GM12878 (cell line): ENCODE measurements around the gene SEMA4F. TPM values are rescaled to one million over a fixed set of nuclear protein-coding genes. Genes with fewer than 3 reads are reported as not detected.

Source experiments
- ATAC-seq: fragments of 200-7000 bp; cut with Tn5 transposase; 3 replicates; pipeline ENCODE4 v1.9.1; 2020; ENCODE audit warnings: mild to moderate bottlenecking, moderate library complexity
- BruUV-seq: library from RNA; stranded (reverse); fragments of 400-500 nt; replicated peaks from 2 replicates; lab custom pipeline; 2021; lab: Mats Ljungman, UMichigan
- CTCF ChIA-PET: fragments of 300-600 bp; sonication (Branson Sonifier 250); formaldehyde crosslinking; extraction: SDS; loops from one replicate; lab custom pipeline; 2021; ENCODE audit warnings: inconsistent platforms; lab: Yijun Ruan, JAX
- POLR2A ChIA-PET: fragments of 350-600 bp; formaldehyde crosslinking; extraction: SDS; loops from one replicate; lab custom pipeline; 2021; ENCODE audit warnings: inconsistent platforms; lab: Charles Lee
- RAD21 ChIA-PET: fragments of 300-600 bp; sonication (Branson Sonifier 250); formaldehyde crosslinking; loops from one replicate; lab custom pipeline; 2023; ENCODE audit warnings: antibody characterized with exemption; ENCODE audit not compliant: unreplicated experiment; lab: Charles Lee
- SMC1A ChIA-PET: fragments of 300-600 bp; sonication (Branson Sonifier 250); formaldehyde crosslinking; loops from one replicate; lab custom pipeline; 2023; ENCODE audit not compliant: unreplicated experiment, uncharacterized antibody; lab: Charles Lee
- DNase-seq: peaks from one replicate; pipeline ENCODE4 v3.0.0-alpha.2; 2011; ENCODE audit warnings: low read depth, low spot score
- FAIRE-seq: peaks from 3 replicates; lab custom pipeline; 2011; peaks lifted over from hg19 to GRCh38; lab: Jason Lieb, UNC
- H2AFZ ChIP-seq: 2 replicates; pipeline ENCODE4 v1.6.0; 2011; ENCODE audit warnings: low read depth, low read length, control low read depth; ENCODE audit not compliant: control insufficient read depth
- H3K27ac ChIP-seq: 2 replicates; pipeline ENCODE4 v1.5.1; 2011; ENCODE audit warnings: control low read depth; ENCODE audit not compliant: control insufficient read depth, insufficient read depth
- H3K27me3 ChIP-seq, 2 experiments: replicated peaks in 1 of 2; 2 replicates each; pipeline versions ENCODE4 v1.6.0 to v1.6.1; 2011; ENCODE audit warnings: low read length in 1 of 2; ENCODE audit not compliant: control insufficient read depth in 2 of 2, insufficient read depth in 2 of 2
- H3K36me3 ChIP-seq, 2 experiments: 2 replicates each; pipeline ENCODE4 v1.5.1; 2011; ENCODE audit warnings: low read length in 1 of 2; ENCODE audit not compliant: control insufficient read depth in 2 of 2, insufficient read depth in 2 of 2
- H3K4me1 ChIP-seq: 2 replicates; pipeline ENCODE4 v1.6.1; 2011; ENCODE audit warnings: mild to moderate bottlenecking, low read length, moderate library complexity, mixed read lengths; ENCODE audit not compliant: control insufficient read depth, insufficient read depth
- H3K4me2 ChIP-seq: 2 replicates; pipeline ENCODE4 v1.6.0; 2011; ENCODE audit warnings: control low read depth; ENCODE audit not compliant: control insufficient read depth, insufficient read depth
- H3K4me3 ChIP-seq: fragments of 200-600 bp; sonication (generic); 2 replicates; pipeline ENCODE4 v1.5.1; 2016
- H3K79me2 ChIP-seq: 2 replicates; pipeline ENCODE4 v1.6.0; 2011; ENCODE audit warnings: low read length; ENCODE audit not compliant: control insufficient read depth, insufficient read depth
- H3K9ac ChIP-seq: 2 replicates; pipeline ENCODE4 v1.8.0; 2011; ENCODE audit warnings: low read length, control low read depth, mixed read lengths; ENCODE audit not compliant: control insufficient read depth, insufficient read depth
- H3K9me3 ChIP-seq: replicated peaks from 3 replicates; pipeline ENCODE4 v1.5.1; 2011; ENCODE audit warnings: mild to moderate bottlenecking, low read length; ENCODE audit not compliant: control insufficient read depth, insufficient read depth
- H4K20me1 ChIP-seq: 2 replicates; pipeline ENCODE4 v1.6.0; 2011; ENCODE audit not compliant: control insufficient read depth, insufficient read depth
- CBX5 ChIP-seq: sonication (generic); IDR thresholded peaks from 2 replicates; pipeline ENCODE4 v1.6.1; 2016; ENCODE audit warnings: low read depth, moderate library complexity, mild to moderate bottlenecking, inconsistent platforms
- CREB1 ChIP-seq: IDR thresholded peaks from 2 replicates; pipeline ENCODE4 v1.6.1; 2012; ENCODE audit warnings: low read depth, mild to moderate bottlenecking, inconsistent platforms
- ETV6 ChIP-seq, 2 experiments: fragments of 450-650 bp in 1 of 2; IDR thresholded peaks in 1 of 2; conservative IDR thresholded peaks in 1 of 2; 2 replicates each; pipeline ENCODE4 v1.6.1; 2014; ENCODE audit warnings: antibody characterized with exemption in 1 of 2, borderline replicate concordance in 1 of 2, low read depth in 1 of 2, mild to moderate bottlenecking in 1 of 2, moderate library complexity in 1 of 2
- NR2C1 ChIP-seq: fragments of 450-650 bp; IDR thresholded peaks from 2 replicates; pipeline ENCODE4 v1.6.1; 2017; ENCODE audit warnings: antibody characterized with exemption, mild to moderate bottlenecking, moderate library complexity
- NR2F1 ChIP-seq: fragments of 450-650 bp; conservative IDR thresholded peaks from 2 replicates; pipeline ENCODE4 v1.6.1; 2017; ENCODE audit warnings: mild to moderate bottlenecking
- PML ChIP-seq: IDR thresholded peaks from 2 replicates; pipeline ENCODE4 v1.6.1; 2012; ENCODE audit warnings: low read length, inconsistent platforms
- POU2F2 ChIP-seq: IDR thresholded peaks from 3 replicates; pipeline ENCODE4 v1.6.1; 2011; ENCODE audit warnings: low read depth, mild to moderate bottlenecking, low read length, borderline replicate concordance
- RELB ChIP-seq: fragments of 450-650 bp; IDR thresholded peaks from 2 replicates; pipeline ENCODE4 v1.6.1; 2017; ENCODE audit warnings: low read depth, mild to moderate bottlenecking, moderate library complexity
- SRF ChIP-seq, 2 experiments: IDR thresholded peaks; 2 replicates each; pipeline ENCODE4 v1.6.1; 2011; ENCODE audit warnings: low read depth in 2 of 2, low read length in 2 of 2, mild to moderate bottlenecking in 1 of 2, moderate library complexity in 1 of 2
- SUZ12 ChIP-seq: fragments of 200-600 bp; sonication (generic); IDR thresholded peaks from one replicate; pipeline ENCODE4 v1.6.1; 2018; ENCODE audit warnings: antibody characterized with exemption, mild to moderate bottlenecking; ENCODE audit not compliant: unreplicated experiment
- TBL1XR1 ChIP-seq: IDR thresholded peaks from 2 replicates; pipeline ENCODE4 v1.6.1; 2012; ENCODE audit warnings: low read depth, low read length, improper control_type of control experiment
- TCF7 ChIP-seq: IDR thresholded peaks from 2 replicates; pipeline ENCODE4 v1.6.1; 2014; ENCODE audit warnings: antibody characterized with exemption, borderline replicate concordance
- ZBTB4 ChIP-seq: fragments of 450-650 bp; formaldehyde crosslinking; IDR thresholded peaks from 2 replicates; pipeline ENCODE4 v1.4.0; 2022; ENCODE audit warnings: mild to moderate bottlenecking, moderate library complexity
- ZSCAN29 ChIP-seq: fragments of 450-650 bp; IDR thresholded peaks from 2 replicates; pipeline ENCODE4 v1.6.1; 2017; ENCODE audit warnings: mild to moderate bottlenecking, moderate library complexity
- WGBS: methylation state at CpG from one replicate; pipeline ENCODE4 v1.1.6; 2016; ENCODE audit warnings: low lambda C conversion rate; ENCODE audit not compliant: insufficient replicate concordance, insufficient coverage; ENCODE audit errors: missing lambda C conversion rate; 5-methylcytosine and 5-hydroxymethylcytosine counted together
- in situ Hi-C: fragments of 300-500 bp; cut with MboI; formaldehyde crosslinking; loops from 9 replicates; pipeline ENCODE4 v1.14.3; 2018; ENCODE audit warnings: mixed read lengths
- intact Hi-C: fragments of 100-400 bp; cut with micrococcal nuclease; formaldehyde crosslinking; loops from one replicate; pipeline ENCODE4 v1.14.2; 2022; ENCODE audit not compliant: unreplicated experiment
- polyA plus RNA-seq, 11 experiments: library from polyadenylated mRNA; depleted of rRNA in 4 of 11; unstranded in 6 of 11; stranded (reverse) in 5 of 11; fragments of >200 nt; fragmentation: Nextera tagmentation in 4 of 11; fragmentation: Illumina TruSeq in 1 of 11; extraction: Ambion mirVana in 4 of 11; extraction: Trizol in 1 of 11; gene quantifications; 1 replicate in 1 of 11; 2 replicates in 10 of 11; pipeline versions ENCODE4 v1.2.1 to v1.2.3, GENCODE V29; 2011 to 2016; ENCODE audit warnings: inconsistent platforms in 2 of 11, missing spikeins in 2 of 11, low read depth in 1 of 11
- total RNA-seq, 4 experiments: library from RNA; depleted of rRNA in 3 of 4; stranded (reverse); fragments of >200 nt in 3 of 4; fragmentation: Illumina TruSeq in 1 of 4; extraction: Trizol in 1 of 4; gene quantifications; 2 replicates each; pipeline versions ENCODE4 v1.2.1 to v1.2.3, GENCODE V29; 2013 to 2021

The SEMA4F gene
- total and polyA plus RNA-seq, 10 of the 15 experiments (the other 5 are each of a cell fraction or from before 2014, with no cell fraction given): 0.26 to 3.0 (median 2.1) TPM

GRCh38 chr2:74707837-74708236 is 53.8 kb downstream of the SEMA4F start:
- H3K4me3 ChIP-seq: no peak overlapping the region
- H3K36me3 ChIP-seq: no peaks in the 10 kb centered on the region
- no peak overlapping the region for H3K4me2 ChIP-seq
- CTCF ChIA-PET: no interaction called here
- BruUV-seq: no TSS peak
- POLR2A ChIA-PET: no interaction called here
- H4K20me1 ChIP-seq: no peaks in the 10 kb centered on the region
- ATAC-seq (no peak), DNase-seq (no peak), FAIRE-seq (no peak)
- WGBS: 78% methylated on average over 3 of the region's 3 CpGs
- intact Hi-C loops: no loop called here
- SMC1A ChIA-PET: no interaction called here
- no peak for TF ChIP-seq RELB
- TF ChIP-seq ETV6 (conservative IDR thresholded peaks at IDR 0.05 in 1 of 2, IDR thresholded peaks at IDR 0.05 in 1 of 2; ENCODE audit: borderline replicate concordance in 1 of 2, low read depth in 1 of 2): no peak
- no peak for TF ChIP-seq ZSCAN29
- TF ChIP-seq POU2F2: no peak
- TF ChIP-seq NR2F1: no peak
- TF ChIP-seq NR2C1: no peak
- RAD21 ChIA-PET: no interaction called here
- H3K9ac ChIP-seq: no peak overlapping the region
- no peaks in the 10 kb centered on the region for H3K4me1 ChIP-seq
- in situ Hi-C loops: no loop called here
- H3K27me3 ChIP-seq: no peaks in the 10 kb centered on the region
- no peak overlapping the region for H2AFZ ChIP-seq
- H3K27ac ChIP-seq: no peak overlapping the region
- H3K9me3 ChIP-seq: no peaks in the 10 kb centered on the region
- no peaks in the 10 kb centered on the region for H3K79me2 ChIP-seq

- intact Hi-C loops (no loop called here), in situ Hi-C loops (no loop called here)
- Histone ChIP-seq H2AFZ (no peak overlapping the region), H4K20me1 (no peaks in the 10 kb centered on the region), H3K4me1 (no peaks in the 10 kb centered on the region), H3K4me3 (no peak overlapping the region), H3K27ac (no peak overlapping the region), H3K27me3 (no peaks in the 10 kb centered on the region), H3K9ac (no peak overlapping the region), H3K9me3 (no peaks in the 10 kb centered on the region), H3K36me3 (no peaks in the 10 kb centered on the region), H3K79me2 (no peaks in the 10 kb centered on the region), H3K4me2 (no peak overlapping the region)
- RAD21 ChIA-PET: no interaction called here
- no peak for ATAC-seq
- no peak for DNase-seq
- no peak for FAIRE-seq
- POLR2A ChIA-PET: no interaction called here
- SMC1A ChIA-PET: interaction anchor here (1.7 kb wide), 1 partner anchor 168 kb away, joined by 4 read pairs; no protein-coding TSS in a partner anchor
- BruUV-seq: no TSS peak
- CTCF ChIA-PET: no interaction called here
- TF ChIP-seq TCF7: no peak
- no peak for TF ChIP-seq SUZ12
- TF ChIP-seq CREB1: no peak
- TF ChIP-seq CBX5: no peak
- TF ChIP-seq SRF (IDR thresholded peaks at IDR 0.05; ENCODE audit: low read depth in 2 of 2, low read length in 2 of 2): no peak
- TF ChIP-seq TBL1XR1: no peak
- no peak for TF ChIP-seq ZBTB4
- no peak for TF ChIP-seq PML
These were observed 54.2 kb downstream of the SEMA4F start for GRCh38 chr2:74708296-74708695.
